Measurements from ENCODE around the gene ACSF2. TPM values are rescaled to one million over a fixed set of nuclear protein-coding genes. Genes with fewer than 3 reads are reported as not detected.
A peak's percentile ranks its signal among the peaks of the same experiment; 100 is the strongest.

Gene ACSF2
- total and polyA plus RNA-seq, 2 of the 13 experiments (the other 11 are each of a cell fraction or from before 2014, with no cell fraction given), result 87.3 to 109 TPM

GRCh38 chr17:50482516-50482915, 56.5 kb downstream of the ACSF2 start (continued):
- TF ChIP-seq AHDC1 (CRISPR knock-in tag; IDR thresholded peaks at IDR 0.05; ENCODE audit: borderline replicate concordance) (no peak), CC2D1A (CRISPR knock-in tag; IDR thresholded peaks at IDR 0.05) (no peak), CBX2 (IDR thresholded peaks at IDR 0.05; ENCODE audit: low read depth, low read length) (no peak), CBX2 (CRISPR knock-in tag; IDR thresholded peaks at IDR 0.05; ENCODE audit: low read depth) (no peak), ZNF225 (CRISPR knock-in tag; IDR thresholded peaks at IDR 0.05) (no peak), REXO4 (CRISPR knock-in tag; IDR thresholded peaks at IDR 0.05; ENCODE audit: borderline replicate concordance) (no peak), MAF1 (CRISPR knock-in tag; IDR thresholded peaks at IDR 0.05; ENCODE audit: borderline replicate concordance) (no peak), ZNF331 (CRISPR knock-in tag; IDR thresholded peaks at IDR 0.05) (peak; percentile 75), ZBTB10 (CRISPR knock-in tag; IDR thresholded peaks at IDR 0.05; ENCODE audit: borderline replicate concordance) (no peak), BRCA1 (CRISPR knock-in tag; IDR thresholded peaks at IDR 0.05) (0 out of 2 replicates have a peak, but pooled peaks have one; percentile 38), HNRNPLL (IDR thresholded peaks at IDR 0.05; ENCODE audit: low read depth, low read length, poor library complexity, severe bottlenecking) (peak; percentile 10), ZNF274 (CRISPR knock-in tag; IDR thresholded peaks at IDR 0.05) (no peak), ETS1 (CRISPR knock-in tag; IDR thresholded peaks at IDR 0.05) (no peak), SNAPC5 (CRISPR knock-in tag; IDR thresholded peaks at IDR 0.05; ENCODE audit: borderline replicate concordance) (no peak), ZNF33B (CRISPR knock-in tag; IDR thresholded peaks at IDR 0.05) (no peak)

All from HepG2 (cell line).